Measurements from ENCODE around the gene CCDC178.
"Not testable (repeated sequence)": the region's sequence is repeated elsewhere in the genome, so short reads cannot be mapped to it uniquely, and the experiment has no call there.

Gene CCDC178

GRCh38 chr18:32968248-32968647, 472.3 kb downstream of the CCDC178 start:
- DNase-seq (ENCODE audit: insufficient read length) (no peak), FAIRE-seq (no peak)
- TF ChIP-seq TAF1 (IDR thresholded peaks at IDR 0.05; ENCODE audit: borderline replicate concordance, low read depth, low read length) (no peak), POLR2AphosphoS5 (IDR thresholded peaks at IDR 0.05; ENCODE audit: low read depth, low read length) (no peak)

DNA sequence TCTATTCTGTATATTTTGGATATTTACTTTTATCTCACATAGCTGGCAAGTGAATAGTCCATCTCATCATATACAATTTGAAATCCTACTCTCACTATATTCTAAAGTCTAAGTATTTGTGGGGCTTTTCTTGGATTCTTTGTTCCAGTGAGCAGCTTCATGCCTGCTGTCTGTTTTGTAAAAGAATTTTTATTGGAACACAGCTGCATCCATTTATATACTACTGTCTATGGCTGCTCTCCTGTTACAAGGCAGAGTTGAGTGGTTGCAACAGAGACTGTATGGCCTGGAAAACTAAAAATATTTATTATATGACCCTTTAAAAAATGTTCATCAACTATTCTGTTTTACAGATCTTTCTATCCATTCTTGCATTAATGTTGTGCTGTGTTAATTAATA, 474.4 kb downstream of the CCDC178 start:
- DNase-seq (ENCODE audit: insufficient read length) (no peak), FAIRE-seq (no peak)
- TF ChIP-seq TAF1 (IDR thresholded peaks at IDR 0.05; ENCODE audit: borderline replicate concordance, low read depth, low read length) = no peak
- TF ChIP-seq POLR2A (IDR thresholded peaks at IDR 0.05; ENCODE audit: low read depth, low read length) = no peak
- no peak for TF ChIP-seq POLR2AphosphoS5 (IDR thresholded peaks at IDR 0.05; ENCODE audit: low read depth, low read length)

DNA sequence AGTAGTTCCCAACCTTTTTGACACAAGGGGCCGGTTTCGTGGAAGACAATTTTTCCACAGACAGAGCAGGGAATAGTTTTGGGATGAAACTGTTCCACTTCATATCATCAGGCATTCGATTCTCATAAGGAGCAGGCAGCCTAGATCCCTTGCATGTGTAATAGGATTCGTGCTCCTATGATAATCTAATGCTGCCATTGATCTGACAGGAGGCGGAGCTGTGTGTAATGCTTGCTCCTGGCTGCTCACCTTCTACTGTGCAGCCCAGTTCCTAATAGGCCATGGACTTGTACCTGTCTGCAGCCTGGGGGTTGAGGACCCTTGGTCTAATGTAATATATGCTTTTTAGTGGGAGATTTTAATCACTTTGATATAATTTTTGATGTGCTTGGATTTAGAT, 479.0 kb downstream of the CCDC178 start:
- TF ChIP-seq POLR2A (IDR thresholded peaks at IDR 0.05; ENCODE audit: low read depth, low read length) (no peak), TAF1 (IDR thresholded peaks at IDR 0.05; ENCODE audit: borderline replicate concordance, low read depth, low read length) (no peak), POLR2AphosphoS5 (IDR thresholded peaks at IDR 0.05; ENCODE audit: low read depth, low read length) (no peak)
- no peak for FAIRE-seq
- DNase-seq (ENCODE audit: insufficient read length) = no peak

GRCh38 chr18:32958746-32959145, 481.8 kb downstream of the CCDC178 start:
- FAIRE-seq (peak; percentile 27), DNase-seq (ENCODE audit: insufficient read length) (no peak)
- TF ChIP-seq POLR2A (IDR thresholded peaks at IDR 0.05; ENCODE audit: low read depth, low read length) (no peak), TAF1 (IDR thresholded peaks at IDR 0.05; ENCODE audit: borderline replicate concordance, low read depth, low read length) (no peak), POLR2AphosphoS5 (IDR thresholded peaks at IDR 0.05; ENCODE audit: low read depth, low read length) (no peak)

GRCh38 chr18:32956591-32957315, 483.8 kb downstream of the CCDC178 start:
- no peak for FAIRE-seq
- no peak for DNase-seq (ENCODE audit: insufficient read length)

GRCh38 chr18:32952318-32952717, 488.2 kb downstream of the CCDC178 start:
- DNase-seq (ENCODE audit: insufficient read length); FAIRE-seq: not testable (repeated sequence)

More at GRCh38 chr18:32956591-32957315, 483.8 kb downstream of the CCDC178 start:
- TF ChIP-seq POLR2AphosphoS5 (IDR thresholded peaks at IDR 0.05; ENCODE audit: low read depth, low read length) (no peak), POLR2A (IDR thresholded peaks at IDR 0.05; ENCODE audit: low read depth, low read length) (no peak), TAF1 (IDR thresholded peaks at IDR 0.05; ENCODE audit: borderline replicate concordance, low read depth, low read length) (no peak)

- DNase-seq (ENCODE audit: insufficient read length) = no peak
- TF ChIP-seq TAF1 (IDR thresholded peaks at IDR 0.05; ENCODE audit: borderline replicate concordance, low read depth, low read length) = no peak
- TF ChIP-seq POLR2AphosphoS5 (IDR thresholded peaks at IDR 0.05; ENCODE audit: low read depth, low read length) = no peak
- TF ChIP-seq POLR2A (IDR thresholded peaks at IDR 0.05; ENCODE audit: low read depth, low read length) = no peak
- no peak for FAIRE-seq
These were observed 502.9 kb downstream of the CCDC178 start for GRCh38 chr18:32937597-32937996.

DNA sequence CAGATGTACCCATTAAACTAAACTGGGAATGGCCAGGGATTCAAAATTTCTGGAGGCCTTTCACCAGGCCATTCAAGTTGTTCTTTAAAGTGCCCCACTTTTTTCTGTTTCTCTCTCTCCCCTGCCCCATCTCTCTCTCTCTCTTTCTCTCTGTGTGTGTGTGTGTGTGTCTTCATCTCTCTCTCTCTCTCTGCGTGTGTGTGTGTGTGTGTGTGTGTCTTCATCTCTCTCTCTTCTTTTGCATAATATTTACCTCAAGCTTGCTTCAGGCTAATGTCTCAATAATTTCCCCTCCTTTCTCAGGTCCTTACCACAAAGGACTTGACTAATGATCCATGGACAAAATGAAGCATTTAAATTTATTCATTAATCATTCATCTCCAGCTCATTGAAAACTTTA, 503.5 kb downstream of the CCDC178 start:
- TF ChIP-seq POLR2A (IDR thresholded peaks at IDR 0.05; ENCODE audit: low read depth, low read length) = no peak
- TF ChIP-seq POLR2AphosphoS5 (IDR thresholded peaks at IDR 0.05; ENCODE audit: low read depth, low read length) = no peak
- no peak for TF ChIP-seq TAF1 (IDR thresholded peaks at IDR 0.05; ENCODE audit: borderline replicate concordance, low read depth, low read length)
- FAIRE-seq (no peak), DNase-seq (ENCODE audit: insufficient read length) (no peak)

GRCh38 chr18:32934201-32934600, 506.3 kb downstream of the CCDC178 start:
- DNase-seq (ENCODE audit: insufficient read length) (no peak), FAIRE-seq (no peak)
- no peak for TF ChIP-seq POLR2AphosphoS5 (IDR thresholded peaks at IDR 0.05; ENCODE audit: low read depth, low read length)
- no peak for TF ChIP-seq TAF1 (IDR thresholded peaks at IDR 0.05; ENCODE audit: borderline replicate concordance, low read depth, low read length)
- no peak for TF ChIP-seq POLR2A (IDR thresholded peaks at IDR 0.05; ENCODE audit: low read depth, low read length)

- FAIRE-seq = peak; percentile 88
- TF ChIP-seq POLR2A (IDR thresholded peaks at IDR 0.05; ENCODE audit: low read depth, low read length) (no peak), TAF1 (IDR thresholded peaks at IDR 0.05; ENCODE audit: borderline replicate concordance, low read depth, low read length) (no peak), POLR2AphosphoS5 (IDR thresholded peaks at IDR 0.05; ENCODE audit: low read depth, low read length) (no peak)
- DNase-seq (ENCODE audit: insufficient read length) = peak; percentile 13
These were observed 509.7 kb downstream of the CCDC178 start for GRCh38 chr18:32930695-32931301.

GRCh38 chr18:32929213-32929612, 511.3 kb downstream of the CCDC178 start:
- TF ChIP-seq TAF1 (IDR thresholded peaks at IDR 0.05; ENCODE audit: borderline replicate concordance, low read depth, low read length) (no peak), POLR2AphosphoS5 (IDR thresholded peaks at IDR 0.05; ENCODE audit: low read depth, low read length) (no peak)

DNA sequence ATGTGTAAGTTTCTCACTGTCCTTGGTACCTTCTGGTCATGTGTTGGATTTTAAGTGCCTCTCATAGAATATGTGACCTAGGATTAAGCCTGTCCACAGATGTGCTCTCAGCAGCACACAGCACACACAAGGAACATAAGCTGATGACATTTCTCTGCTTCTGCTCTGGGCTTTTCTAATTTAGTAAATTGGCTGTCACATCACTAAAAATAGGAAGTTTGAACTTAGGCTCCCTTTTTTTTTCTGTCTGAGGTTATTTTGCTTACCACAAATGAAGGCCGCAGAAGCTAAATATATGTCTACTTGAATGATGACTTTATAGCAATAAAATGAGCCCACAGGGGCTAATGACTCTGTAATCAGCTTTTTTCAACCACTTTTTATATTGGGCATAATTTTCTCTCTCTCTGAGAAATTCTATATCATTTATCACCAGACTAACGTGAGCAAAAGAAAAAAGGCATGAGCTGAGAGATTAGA, 517.5 kb downstream of the CCDC178 start:
- TF ChIP-seq POLR2AphosphoS5 (IDR thresholded peaks at IDR 0.05; ENCODE audit: low read depth, low read length) = no peak
- no peak for TF ChIP-seq TAF1 (IDR thresholded peaks at IDR 0.05; ENCODE audit: borderline replicate concordance, low read depth, low read length)
- no peak for TF ChIP-seq POLR2A (IDR thresholded peaks at IDR 0.05; ENCODE audit: low read depth, low read length)
- FAIRE-seq = no peak
- no peak for DNase-seq (ENCODE audit: insufficient read length)

More at GRCh38 chr18:32929213-32929612, 511.3 kb downstream of the CCDC178 start:
- DNase-seq (ENCODE audit: insufficient read length) (no peak), FAIRE-seq (no peak)
